GM10847 (cell line): ENCODE results near the gene MAST2.

Experiments used
- POLR2A ChIP-seq: IDR thresholded peaks from 2 replicates; pipeline ENCODE4 v1.6.1; 2011; ENCODE audit not compliant: insufficient read length; ENCODE audit errors: extremely low read depth

The MAST2 gene

GRCh38 chr1:45914836-45915235 lies 111.4 kb downstream of the MAST2 start:
- TF ChIP-seq POLR2A, result no peak

- TF ChIP-seq POLR2A, result no peak
Observed at GRCh38 chr1:45922374-45922773, 119.0 kb downstream of the MAST2 start.

DNA sequence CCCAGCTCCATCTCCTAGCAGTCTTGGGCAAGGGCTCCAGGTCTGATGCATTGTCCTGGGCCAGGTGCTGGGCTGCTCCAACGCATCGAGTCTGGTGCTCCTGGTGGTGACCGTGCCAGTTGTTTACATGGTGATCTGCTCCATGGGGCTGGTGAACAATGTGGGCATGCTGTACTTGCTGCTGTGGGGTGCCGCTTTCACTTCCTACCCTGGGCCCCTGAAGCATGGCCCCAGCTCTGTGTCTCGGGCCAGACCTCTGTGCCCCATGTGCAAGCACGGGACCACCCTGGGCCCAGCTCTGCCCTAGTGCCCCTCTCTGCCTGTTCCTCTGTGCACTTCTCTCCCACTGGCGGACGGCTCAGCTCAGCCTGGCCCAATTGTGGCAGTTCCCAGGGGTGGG lies 119.4 kb downstream of the MAST2 start:
- TF ChIP-seq POLR2A, result no peak

GRCh38 chr1:45923343-45923742 lies 119.9 kb downstream of the MAST2 start:
- TF ChIP-seq POLR2A, result no peak

DNA sequence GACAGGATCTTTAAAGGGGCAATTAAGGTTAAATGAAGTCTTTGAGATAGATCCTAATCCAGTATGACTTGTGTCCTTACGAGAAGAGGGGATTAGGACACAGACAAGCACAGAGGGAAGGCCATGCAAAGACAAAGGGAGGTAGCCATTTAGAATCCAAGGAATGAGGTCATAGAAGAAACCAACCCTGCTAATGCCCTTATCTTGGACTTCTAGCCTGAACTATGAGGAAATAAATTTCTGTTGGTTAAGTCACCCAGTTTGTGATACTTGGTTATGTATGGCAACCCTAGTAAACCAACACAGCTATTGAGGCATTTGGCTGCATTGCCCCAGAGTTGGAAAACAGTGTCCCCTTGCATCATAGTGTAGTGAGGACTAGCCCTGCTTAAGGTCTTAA lies 121.3 kb downstream of the MAST2 start:
- TF ChIP-seq POLR2A, result no peak

DNA sequence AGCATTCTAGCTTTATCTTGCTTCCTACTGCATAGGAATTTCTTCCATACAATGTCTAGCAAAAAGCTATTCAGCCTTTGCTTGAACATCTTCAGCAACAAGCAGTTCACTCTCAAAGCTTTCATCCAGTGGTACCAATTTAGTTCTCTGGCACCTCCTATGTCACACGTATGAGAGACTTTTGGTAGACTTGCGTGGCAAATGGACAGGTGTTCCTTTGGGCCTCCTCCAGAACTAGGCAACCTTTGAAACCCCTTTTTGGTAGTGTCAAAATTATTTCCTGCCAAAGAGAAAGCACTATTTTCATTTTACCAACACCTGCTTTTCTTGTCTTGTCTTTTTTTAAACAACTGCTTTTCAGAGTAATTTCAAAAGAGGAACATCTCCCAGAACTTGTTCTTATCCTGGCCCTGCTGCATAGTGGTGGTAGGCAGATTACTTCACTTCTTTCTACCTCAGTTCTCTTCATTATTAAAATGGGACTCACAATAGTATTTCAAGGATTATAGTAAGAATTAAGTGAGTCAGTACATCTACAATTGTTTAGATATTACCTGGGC lies 122.4 kb downstream of the MAST2 start:
- no peak for TF ChIP-seq POLR2A

- no peak for TF ChIP-seq POLR2A
Observed at GRCh38 chr1:45926330-45926729, 122.9 kb downstream of the MAST2 start.

- TF ChIP-seq POLR2A, result no peak
Observed at GRCh38 chr1:45928486-45929205, 125.2 kb downstream of the MAST2 start.

DNA sequence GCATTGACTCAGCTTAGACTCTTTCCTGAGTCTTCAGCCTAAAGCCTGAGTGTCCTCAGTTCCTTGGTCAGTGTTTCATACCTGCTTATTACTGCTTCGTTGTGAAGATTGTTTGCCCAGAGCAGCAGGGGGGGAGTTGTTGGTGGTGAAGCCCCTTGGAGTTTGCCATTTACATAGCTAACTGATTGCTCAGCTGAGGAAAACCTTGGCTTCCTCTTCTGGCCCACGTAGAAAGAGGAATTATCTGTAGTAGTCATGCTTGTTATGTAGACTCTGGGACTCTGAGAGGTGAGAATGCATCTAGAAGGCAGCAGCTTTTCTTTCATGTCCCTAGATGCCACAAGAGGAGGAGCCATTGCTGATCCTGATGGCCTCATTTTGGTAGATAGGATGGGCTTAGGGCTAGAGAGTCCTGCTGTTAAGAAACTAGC lies 125.9 kb downstream of the MAST2 start:
- no peak for TF ChIP-seq POLR2A

DNA sequence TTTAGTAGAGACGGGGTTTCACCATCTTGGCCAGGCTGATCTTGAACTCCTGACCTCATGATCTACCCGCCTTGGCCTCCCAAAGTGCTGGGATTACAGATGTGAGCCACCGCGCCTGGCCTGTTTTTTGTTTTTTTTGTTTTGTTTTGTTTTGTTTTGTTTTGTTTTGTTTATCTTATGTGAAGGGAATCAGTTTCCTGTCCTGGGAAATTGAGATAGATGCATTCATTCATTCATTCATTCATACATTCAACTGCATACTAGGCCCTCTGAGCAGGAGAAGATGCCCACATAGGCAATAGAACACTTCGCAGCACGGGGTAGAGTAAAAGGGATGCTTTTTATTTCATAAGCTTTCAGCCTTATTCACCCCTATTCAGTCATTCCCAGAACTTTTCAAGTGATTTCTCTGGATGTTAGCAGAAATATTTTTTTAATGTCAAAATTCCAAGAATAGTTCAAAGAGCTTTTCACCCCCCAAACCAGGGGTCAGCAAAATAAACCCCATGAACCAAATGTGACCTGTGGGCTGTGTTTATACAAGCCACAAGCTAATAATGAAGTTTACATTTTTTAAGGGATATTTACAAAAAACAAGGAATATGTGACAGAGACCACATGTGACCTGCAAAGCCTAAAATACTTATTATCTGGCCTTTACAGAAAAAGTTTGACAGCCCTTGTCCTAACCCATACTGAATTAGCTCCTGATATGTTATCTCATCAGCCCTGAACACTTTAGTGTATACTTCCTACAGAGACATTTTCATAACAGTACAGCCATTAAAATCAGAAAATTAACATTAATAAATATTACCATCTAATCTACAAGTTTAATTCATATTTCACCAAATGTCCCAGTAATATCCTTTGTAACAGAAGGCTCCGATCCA lies 127.1 kb downstream of the MAST2 start:
- TF ChIP-seq POLR2A, result no peak

DNA sequence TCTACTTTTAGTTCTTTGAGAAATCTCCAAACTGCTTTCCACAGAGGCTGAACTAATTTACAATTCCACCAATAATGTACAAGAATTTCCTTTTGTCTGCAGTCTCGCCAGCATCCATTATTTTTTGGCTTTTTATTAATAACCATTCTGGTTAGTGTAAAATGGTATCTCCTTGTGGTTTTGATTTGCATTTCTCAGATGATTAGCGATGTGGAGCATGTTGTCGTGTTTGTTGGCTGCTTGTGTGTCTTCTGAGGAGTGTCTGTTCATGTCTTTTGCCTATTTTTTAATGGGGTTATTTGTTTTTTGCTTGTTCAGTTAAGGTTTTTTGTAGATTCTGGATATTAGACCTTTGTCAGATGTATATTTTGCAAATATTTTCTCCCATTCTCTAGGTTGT lies 131.5 kb downstream of the MAST2 start:
- no peak for TF ChIP-seq POLR2A

GRCh38 chr1:45938029-45938428 lies 134.6 kb downstream of the MAST2 start:
- TF ChIP-seq POLR2A, result no peak

DNA sequence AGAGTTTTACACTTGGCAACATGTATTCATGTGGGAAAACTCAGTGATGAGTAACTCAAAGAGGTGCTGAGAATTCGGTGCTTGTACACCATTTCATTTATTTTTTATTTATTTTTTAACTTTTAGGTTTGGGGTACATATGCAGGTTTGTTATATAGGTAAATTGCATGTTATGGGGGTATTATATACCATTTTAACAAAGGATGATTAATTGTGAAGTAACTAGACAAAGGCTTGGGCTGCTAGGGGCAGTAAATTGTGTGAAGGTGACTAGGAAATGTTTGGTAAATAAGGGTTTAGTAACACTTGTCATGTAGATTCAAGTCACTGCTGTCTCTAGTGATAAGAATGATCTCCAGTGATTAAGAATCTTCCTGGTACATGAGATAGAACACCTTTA lies 139.0 kb downstream of the MAST2 start:
- TF ChIP-seq POLR2A, result no peak

GRCh38 chr1:45943185-45943584 lies 139.8 kb downstream of the MAST2 start:
- no peak for TF ChIP-seq POLR2A

DNA sequence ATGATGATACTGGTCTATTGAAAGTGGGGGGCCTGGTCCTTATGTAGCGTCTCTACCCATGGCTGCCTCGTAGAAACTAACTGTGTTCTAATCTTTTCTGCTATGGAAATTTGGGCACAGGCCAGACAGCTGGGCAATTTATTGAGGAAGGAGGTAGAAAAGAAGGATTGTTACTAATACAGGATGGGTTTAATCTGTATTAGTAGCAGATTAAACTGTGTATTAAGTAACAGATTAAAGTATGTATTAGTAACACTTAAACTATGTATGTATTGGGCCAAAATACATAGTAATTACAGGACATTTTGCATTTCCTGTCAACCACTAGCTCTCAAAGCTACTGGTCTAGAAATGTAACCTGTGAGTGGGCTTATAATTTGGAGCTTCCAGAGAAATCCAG lies 142.0 kb downstream of the MAST2 start:
- no peak for TF ChIP-seq POLR2A

- no peak for TF ChIP-seq POLR2A
Observed at GRCh38 chr1:45952072-45952471, 148.7 kb downstream of the MAST2 start.
